Stimulated activated naive CD4-positive, alpha-beta T cell (primary cell): ENCODE data around the gene CDC123.
"Not testable (repeated sequence)": the region's sequence is repeated elsewhere in the genome, so short reads cannot be mapped to it uniquely, and the experiment has no call there.

ENCODE experiments used
- DNase-seq, 6 experiments: peaks; one replicate each; lab custom pipeline; 2025; lab: John Stamatoyannopoulos, UW

CDC123 gene

DNA sequence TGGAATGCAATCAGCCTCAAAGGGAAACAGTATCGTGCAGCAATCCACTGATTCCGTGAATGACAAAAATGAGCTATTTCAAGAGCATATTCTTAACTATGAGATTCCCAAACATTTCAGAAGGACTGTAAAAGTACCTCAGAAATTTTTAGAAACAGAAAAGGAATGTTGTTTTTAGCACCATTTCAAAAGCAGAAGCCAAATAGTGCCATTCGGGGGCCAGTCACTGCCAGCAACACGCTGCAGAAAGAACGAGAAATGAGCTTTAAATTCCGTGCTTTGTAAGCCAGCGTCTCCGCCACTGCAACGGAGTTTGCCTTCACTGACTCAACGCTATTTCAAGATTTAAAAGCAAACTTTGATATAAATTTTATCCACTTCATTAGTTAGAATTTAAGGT, 6.6 kb upstream of the CDC123 start:
- no peak for DNase-seq

DNA sequence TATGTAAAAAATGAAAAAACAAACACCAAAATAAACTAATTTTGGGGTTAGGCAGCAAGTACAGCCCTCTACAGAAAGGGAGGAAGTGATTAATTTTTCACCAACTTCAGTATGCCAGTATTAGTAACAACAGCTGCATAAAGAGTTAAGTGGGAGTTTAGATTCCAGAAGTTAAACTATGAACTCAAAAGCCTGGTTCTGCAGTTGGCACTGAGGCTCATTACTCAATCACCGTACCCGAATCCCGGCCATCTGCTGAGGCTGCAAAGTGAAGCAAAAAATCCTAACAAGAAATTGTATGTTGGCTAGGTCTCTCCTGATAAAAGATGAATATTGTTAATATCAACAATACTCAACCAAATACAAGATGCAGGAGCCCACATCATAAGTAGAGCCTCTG, 4.3 kb upstream of the CDC123 start:
- DNase-seq = no peak

DNA sequence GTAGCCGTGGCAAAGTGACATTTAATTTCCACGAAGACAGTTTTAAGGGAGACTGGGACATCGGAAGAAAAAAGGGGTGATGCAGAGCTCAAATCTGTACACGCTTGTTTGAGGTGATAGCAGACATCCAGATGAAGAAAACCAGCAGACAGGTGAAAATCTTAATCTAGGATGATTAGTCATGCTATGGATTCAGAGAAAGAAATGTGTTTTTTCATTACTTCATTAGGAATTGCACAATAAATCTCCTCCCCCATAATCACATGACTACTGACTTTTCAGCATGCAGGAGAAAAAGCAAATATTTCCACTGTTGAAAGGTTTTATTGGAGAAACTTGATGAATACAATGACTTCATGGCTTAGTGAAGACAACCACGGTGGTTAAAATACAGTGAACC, 2.8 kb upstream of the CDC123 start:
- DNase-seq = no peak

DNA sequence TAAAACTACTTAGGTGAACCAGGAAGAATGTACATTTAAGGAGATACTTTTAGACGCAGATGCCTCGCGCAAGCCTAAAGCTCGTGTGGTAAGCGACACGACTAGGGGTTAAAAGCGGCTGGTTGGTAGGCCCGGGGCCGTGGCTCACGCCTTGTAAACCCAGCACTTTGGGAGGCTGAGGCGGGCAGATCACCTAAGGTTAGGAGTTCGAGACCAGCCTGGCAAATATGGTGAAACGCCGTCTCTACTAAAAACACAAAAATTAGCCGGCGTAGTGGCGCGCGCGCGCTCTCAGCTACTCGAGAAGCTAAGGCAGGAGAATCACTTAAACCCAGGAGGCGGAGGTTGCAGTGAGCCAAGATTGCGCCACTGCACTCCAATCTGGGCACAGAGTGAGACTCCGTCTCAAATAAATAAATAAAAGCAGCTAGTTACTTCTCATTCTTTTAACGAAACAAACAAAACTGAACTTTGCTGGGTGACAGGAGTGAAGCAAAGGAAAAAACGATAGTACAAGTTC, 1.2 kb upstream of the CDC123 start:
- peak in 4 of 6 experiments; percentile 6 to 36 (median 20) for DNase-seq

DNA sequence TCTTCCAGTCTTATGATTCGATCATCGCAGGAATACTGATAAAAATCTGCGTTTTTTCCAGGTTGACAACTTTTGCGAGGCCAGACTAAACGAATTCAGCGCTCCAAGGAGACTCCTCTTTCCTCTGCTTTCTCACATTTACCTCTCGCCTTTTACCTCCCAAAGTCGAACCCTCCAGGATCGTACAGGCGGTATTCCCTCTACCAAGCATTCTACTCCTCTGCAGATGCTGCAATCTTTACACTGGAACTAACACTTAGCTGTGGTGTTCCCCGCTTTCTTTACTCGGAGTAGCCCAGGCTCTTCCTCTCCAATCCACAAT, 746 bp upstream of the CDC123 start:
- DNase-seq = no peak

DNA sequence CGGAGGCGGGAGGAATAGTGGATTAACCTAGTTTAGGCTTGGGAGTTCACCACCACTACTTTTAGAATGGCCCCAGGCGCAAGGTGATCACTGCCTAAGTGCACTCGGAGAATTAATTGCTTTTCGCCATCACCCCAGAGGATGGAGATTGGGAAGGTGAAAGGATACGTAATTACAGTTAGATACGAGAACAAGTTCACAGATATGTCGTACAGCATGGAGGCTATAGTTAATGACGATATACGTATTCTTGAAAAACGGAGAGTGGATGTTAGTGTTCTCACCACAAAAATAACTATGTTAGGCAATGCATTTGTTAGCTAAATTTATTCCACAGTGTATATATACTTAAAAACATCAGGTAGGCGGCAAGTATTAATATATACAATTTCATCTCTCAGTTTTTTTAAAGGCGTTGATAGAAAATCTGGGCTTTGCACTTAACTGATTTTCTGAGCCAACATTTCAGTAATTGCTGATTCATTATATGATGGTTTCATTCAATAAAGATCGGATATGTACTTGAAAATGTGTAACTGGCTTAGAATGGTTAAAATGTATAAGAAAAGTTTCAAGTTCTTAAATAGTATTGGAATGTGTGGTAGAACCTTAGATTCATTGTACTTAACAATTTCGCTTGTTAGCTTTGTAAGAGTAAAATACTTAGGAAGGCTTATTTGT, 683 bp downstream of the CDC123 start:
- no peak for DNase-seq

DNA sequence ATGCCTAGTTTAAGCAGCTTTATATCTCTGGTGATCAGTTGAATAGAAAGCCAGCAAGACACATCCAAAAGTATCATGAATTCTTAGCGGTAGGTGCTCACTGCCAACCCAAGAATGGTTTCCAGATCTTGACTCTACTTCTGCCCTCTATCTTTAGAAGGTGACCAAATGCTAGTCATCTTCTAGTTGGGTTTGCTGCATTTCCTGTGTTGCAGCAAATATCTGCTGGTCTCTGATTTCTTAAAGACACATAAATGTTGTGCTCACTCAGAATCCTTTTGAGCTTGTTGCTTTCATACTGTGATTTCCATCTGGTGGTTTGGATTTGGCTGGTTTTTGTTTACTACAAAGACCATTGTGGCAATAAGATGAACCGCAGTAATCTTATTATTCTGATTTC, 2.2 kb downstream of the CDC123 start:
- DNase-seq = no peak

DNA sequence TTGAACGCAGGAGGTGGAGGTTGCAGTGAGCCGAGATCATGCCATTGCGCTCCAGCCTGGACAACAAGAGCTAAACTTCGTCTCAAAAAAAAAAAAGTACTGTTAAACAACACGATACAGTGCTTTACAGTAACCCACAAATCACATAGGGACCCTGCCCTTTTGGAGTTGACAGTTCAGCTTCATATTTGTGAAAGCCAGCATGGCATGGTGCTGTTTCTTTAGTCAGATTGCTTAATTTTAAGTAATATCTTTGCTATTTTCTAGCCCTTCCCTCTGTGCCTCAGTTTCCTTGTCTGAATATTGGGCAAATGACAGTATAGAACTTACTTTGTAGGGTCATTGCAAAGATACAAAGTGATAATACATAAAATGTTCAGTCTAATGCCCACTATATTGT, 4.9 kb downstream of the CDC123 start:
- DNase-seq = no peak

DNA sequence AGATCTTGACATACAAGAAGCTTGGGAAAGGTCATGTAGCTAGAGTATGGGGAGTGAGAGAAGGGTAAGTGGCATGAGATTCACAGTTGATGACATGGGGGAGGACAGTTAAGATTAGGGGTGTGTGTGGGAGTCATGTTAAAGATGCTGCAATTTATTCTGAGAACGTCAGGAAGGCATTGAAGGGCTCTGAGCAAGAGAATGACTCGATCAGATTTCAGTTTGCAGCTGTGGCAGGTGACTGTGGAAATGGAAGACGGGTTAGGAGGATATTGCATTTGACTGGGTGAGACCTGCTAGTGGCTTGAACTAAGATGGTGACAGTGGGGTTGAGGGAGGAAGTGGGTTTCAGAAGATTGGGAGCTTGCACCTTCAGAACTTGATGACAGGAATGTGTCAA, 5.6 kb downstream of the CDC123 start:
- no peak for DNase-seq

DNA sequence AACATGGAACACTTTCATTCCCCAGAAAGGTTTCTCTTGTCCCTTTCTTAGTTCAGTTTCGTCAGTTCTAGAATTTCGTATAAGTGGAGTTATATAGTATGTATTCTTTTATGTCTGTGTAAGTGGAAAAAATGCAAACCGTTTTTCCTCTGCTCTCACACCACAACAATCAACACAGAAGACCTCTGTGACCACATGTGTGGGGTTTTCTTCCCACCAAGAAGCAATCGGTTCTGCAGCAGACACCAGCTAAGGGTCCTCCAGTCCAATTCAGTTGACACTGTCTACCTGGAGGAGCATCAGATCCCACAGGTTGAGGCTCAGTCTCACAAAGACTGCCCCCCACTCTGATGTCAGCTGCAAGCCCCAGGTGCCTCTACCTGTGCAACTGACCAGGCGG, 6.2 kb downstream of the CDC123 start:
- no peak for DNase-seq

DNA sequence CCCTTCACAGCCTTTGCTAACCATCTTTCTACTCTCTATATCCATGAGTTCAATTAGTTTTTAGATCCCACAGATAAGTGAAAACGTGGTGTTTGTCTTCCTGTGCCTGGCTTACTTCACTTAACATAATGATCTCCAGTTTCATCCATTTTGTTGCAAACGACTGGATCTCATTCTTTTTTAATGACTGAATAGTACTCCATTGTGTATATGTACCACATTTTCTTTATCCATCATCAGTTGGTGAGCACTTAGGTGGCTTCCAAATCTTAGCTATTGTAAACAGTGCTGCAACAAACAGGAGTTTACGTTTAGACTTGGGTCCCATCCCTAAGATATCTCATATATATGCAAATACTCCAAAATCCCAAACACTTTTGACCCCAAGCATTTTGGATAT, 9.1 kb downstream of the CDC123 start:
- no peak for DNase-seq

DNA sequence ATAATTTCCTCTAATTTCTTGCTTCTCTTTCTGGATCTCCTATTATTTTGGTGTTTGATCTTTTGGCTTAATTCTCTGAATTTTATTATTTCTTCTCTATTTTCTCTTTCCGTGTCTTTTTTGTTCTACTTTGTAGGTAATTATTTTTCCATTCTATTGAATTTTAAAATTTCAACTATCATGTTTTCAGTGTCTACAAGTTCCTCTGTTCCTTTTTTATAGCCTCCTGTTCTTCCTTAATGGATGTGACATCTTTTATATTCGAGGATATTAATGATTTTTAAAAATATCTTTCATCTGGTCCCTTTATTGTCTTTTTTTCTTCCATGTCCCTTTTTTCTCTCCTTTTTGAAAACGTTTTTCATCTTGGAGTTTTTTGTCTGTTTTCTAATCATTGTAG, 11.1 kb downstream of the CDC123 start:
- no peak for DNase-seq

DNA sequence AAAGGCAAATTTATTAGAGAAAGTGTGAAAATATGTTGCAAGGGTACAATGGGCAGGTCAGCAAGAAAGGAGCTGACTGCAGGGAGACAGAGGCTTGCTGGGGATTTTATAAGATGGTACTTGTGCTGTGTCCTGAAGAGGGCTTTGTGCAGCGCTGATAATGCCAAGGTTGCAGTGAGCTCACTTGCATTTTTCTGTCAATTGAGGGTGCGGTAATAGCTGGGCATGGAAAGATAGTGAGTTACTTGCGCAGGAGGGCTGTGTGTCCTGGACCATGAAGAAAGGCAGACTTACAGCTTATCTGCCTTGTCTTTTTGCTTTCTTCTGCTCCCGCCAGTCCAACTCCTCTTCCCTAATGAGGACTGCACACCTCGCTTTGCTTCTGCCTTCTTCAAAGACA, 12.5 kb downstream of the CDC123 start:
- no peak for DNase-seq

DNA sequence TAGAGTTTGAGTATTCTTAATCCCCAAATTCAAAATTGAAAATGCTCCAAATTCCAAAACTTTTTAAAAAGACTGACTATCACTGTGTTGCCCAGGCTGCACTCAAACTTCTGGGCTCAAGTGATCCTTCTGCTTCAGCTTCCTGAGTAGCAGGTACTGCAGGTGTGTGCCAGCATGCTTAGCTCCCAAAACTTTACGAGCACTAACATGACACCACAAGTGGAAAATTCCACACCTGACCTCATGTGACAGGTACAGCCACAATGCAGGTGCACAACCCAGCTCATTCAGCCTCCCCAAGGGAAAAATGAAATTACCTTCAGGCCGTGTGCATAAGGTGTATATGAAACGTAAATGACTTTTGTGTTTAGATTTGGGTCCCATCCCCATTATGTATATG, 16.5 kb downstream of the CDC123 start:
- DNase-seq = no peak

DNA sequence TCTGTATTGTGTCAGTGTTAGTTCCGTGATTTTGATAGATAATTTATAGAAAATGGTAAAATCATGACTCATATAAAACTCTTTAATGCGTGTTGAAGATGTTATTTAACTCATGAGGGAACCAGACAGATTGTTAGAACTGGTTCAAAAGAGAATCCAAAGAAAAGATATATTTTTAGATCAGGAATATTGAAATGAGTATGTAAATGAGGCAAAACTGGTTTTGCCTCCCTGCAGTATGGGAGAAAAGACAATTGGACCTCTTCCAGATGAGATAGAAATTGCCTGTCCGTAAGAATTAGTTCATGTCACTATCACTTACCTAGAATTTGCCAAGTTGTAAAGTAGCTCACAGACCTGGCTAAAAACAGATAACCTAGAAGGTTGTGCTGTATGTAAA, 17.6 kb downstream of the CDC123 start:
- DNase-seq = no peak

DNA sequence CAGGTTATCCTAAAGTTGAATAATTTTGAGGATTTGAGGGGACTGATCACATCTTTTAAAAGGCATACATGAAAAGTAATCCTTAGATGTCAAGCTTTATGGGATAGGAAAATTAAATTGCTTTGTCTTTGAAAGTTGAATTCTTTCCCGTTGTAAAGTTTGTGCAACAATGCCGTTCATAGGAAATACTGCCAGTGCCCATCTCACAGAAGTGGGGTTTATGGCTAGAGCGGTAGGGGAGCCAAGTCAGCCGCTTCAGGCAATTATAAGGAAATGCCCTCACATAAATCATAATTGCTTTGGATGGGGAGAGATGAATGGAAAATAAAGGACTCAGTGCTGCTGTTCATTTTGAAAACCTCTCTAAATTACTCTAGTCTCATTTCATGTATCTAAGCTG, 18.1 kb downstream of the CDC123 start:
- DNase-seq = no peak

DNA sequence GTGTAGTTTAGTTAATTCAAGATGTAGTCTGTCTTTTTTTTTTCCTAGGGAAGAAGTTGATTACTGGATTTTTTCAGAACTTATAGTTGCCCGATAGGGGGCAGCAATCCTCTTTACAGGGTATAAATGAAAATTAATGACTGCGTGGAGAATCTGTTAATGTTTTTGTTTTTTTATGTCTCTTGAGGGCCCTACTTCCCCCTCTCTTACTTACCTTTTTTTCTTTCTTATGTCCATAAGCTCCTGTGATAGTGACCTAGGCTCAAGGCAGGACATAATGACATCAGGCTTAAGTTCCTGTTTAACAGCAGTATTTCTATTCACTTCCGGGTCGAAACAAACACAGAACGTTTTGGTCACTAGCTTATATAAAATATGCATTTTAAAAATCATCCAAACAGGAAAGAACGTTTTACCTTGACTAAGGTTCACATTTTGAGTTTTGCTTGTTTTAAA, 18.8 kb downstream of the CDC123 start:
- peak in 4 of 6 experiments; percentile 13 to 56 (median 36) for DNase-seq

DNA sequence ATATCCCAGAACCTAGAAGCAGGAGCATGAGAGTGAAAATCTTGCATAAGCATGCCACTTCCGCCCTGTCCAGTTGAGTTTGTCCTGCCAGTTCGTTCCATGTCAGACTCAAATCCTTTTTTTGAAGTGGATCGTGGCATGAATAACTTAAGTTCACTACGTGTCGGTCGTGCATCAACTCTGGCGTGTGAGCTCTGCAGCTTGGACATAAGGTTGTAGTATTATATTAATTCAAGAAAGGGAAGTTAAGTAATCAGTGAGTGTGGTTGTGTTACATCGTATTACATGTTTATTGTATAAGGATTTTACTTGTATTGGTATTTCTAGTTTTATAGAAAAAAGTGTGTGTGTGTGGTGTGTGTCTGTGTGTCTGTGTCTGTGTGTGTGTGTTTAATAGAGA, 23.0 kb downstream of the CDC123 start:
- no peak for DNase-seq

DNA sequence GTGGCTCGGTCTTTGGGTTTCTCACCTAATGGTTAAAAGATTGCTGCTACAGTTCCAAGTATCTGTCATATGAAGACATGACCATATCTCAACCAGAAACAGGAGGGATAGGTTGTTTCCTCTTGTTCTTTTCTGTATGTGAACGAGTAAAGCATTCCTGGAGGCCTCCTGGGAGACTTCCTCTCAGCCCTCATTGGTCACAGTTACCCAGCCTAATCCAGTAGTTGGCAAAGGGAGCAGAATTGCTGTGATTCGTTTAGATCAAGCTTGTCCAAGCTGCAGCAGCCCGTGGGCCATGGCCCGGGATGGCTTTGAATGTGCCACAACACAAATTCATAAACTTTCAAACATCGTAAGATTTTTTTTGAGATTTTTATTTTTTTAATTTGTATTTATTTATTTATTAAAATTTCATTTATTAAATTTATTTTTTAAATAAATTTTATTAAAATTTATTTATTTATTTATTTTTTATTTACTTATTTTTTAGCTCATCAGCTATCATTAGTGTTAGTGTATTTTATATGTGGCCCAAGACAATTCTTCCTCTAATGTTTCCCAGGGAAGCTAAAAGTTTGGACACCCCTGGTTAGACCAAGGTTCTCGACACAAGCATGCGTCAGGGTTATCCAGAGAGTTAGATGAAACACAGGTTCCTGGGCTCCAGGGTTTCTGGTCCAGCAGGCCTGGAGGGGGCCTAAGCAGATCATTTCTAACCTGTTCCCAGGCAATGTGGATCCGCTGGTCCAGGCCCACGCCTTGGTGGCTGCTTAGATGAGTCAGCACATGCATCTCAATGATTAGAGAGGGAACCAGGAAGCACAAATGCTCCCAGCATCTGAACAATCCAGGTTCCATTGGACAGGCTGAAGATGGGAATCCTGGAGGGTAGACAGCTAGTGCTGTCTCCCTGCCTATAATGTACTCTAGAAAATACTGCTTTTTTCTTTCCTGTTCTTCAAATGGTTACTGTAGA, 25.6 kb downstream of the CDC123 start:
- DNase-seq = no peak

DNA sequence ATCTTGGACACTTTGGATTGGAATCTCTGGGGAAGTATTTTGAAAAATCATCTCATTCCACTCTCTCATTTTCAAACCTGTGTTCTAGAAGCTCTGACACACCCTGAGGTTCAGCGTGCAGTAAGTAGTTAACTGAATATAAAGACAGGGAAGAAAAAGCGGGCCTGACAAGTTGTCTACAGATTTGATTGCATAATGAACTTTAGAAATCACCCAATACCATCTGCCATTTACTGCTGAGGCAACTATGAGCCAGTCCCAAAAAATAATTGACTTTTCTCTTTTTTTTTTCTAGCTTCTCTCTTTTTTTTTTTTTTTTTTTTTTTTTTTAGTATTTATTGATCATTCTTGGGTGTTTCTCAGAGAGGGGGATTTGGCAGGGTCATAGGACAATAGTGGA, 29.5 kb downstream of the CDC123 start:
- DNase-seq = no peak

DNA sequence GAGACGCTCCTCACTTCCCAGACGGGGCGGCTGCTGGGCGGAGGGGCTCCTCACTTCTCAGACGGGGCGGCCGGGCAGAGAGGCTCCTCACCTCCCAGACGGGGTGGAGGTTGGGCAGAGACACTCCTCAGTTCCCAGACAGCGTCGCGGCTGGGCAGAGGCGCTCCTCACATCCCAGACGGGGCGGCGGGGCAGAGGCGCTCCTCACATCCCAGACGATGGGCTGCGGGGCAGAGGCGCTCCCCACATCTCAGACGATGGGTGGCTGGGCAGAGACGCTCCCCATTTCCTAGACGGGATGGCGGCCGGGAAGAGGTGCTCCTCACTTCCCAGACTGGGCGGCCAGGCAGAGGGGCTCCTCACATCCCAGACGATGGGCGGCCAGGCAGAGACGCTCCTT, 30.4 kb downstream of the CDC123 start:
- DNase-seq = not testable (repeated sequence)

DNA sequence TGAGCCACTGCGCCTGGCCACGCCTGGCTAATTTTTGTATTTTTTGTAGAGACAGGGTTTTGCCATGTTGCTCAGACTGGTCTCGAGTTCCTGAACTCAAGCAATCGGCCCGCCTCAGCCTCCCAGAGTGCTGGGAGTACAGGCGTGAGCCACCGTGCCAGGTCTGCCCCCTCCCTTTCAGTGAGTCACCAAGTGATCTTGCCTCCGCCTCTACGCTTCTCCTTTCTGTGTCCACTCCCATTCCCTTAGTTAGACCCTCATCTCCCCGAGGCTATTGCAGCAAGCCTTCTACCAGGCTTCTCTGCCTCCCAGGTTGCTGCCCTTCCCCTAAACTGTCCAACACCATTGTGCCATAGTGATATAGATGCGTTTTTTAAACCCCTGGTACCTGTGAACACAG, 32.9 kb downstream of the CDC123 start:
- no peak for DNase-seq

DNA sequence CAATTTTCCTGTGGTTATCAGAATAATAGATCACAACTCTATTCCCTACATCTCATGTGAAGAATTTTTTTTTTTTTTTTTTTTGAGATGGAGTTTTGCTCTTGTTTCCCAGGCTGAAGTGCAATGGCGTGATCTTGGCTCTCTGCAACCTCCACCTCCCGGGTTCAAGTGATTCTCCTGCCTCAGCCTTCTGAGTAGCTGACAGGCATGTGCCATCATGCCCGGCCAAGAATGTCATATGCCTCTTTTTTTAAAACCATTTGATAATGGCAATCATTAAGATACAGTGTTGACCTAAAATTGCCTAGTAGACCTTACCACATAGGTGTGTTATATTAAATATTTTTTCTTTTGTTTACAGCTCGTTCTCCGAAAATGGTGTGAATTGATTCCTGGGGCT, 38.7 kb downstream of the CDC123 start:
- not testable (repeated sequence) for DNase-seq
